Measurements from ENCODE around the gene LRRC15.

Gene LRRC15

DNA sequence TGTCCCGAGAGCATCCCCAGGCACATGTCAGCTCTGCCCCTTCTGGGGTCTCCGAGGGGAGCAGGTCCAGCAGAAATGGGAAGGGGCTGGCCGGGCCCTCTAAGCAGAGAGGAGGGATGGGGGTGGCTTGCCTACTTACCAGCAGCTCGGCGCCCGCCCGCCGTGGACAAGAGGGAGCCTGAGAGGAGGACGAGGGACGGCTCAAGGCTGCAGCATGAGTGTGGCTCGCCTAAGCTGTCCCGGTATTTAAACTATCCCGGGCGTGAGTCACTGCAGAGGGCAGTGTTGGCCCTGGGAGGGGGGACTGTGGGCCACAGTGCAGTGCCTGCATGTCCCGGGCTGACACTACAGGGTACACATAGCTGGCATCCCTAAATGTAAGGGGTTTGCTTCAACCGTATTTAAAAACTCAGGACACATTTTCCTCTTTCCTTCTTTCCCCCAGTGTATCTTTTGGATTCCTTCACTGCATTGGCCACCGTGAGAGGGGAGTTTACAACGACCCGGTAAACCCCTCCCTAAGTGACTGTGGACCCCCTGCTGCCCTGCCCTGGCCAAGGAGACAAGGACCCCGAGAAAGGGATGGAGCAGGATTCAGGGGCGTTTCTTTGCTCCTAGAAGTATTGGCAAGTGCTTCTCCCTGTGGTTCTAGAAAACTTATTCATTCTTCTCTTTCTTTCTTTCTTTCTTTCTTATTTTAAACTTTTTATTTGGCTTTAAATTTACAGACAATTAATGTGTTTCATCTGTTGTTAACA, at the start of gene LRRC15:
Gene LRRC15, minus strand, starts transcription at position 222 of the 758 bp plus-strand sequence. CDS start 8,700 bp downstream, outside the sequence.
- no peak within 1 kb of the TSS for H3K4me3 ChIP-seq (ENCODE audit: low read length)
- TF ChIP-seq, protein P1, sequence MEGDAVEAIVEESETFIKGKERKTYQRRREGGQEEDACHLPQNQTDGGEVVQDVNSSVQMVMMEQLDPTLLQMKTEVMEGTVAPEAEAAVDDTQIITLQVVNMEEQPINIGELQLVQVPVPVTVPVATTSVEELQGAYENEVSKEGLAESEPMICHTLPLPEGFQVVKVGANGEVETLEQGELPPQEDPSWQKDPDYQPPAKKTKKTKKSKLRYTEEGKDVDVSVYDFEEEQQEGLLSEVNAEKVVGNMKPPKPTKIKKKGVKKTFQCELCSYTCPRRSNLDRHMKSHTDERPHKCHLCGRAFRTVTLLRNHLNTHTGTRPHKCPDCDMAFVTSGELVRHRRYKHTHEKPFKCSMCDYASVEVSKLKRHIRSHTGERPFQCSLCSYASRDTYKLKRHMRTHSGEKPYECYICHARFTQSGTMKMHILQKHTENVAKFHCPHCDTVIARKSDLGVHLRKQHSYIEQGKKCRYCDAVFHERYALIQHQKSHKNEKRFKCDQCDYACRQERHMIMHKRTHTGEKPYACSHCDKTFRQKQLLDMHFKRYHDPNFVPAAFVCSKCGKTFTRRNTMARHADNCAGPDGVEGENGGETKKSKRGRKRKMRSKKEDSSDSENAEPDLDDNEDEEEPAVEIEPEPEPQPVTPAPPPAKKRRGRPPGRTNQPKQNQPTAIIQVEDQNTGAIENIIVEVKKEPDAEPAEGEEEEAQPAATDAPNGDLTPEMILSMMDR (IDR thresholded peaks at IDR 0.05; ENCODE audit: insufficient read depth, low read depth, low read length, missing control alignments), result no peak
- DNase-seq (ENCODE audit: low read depth), result peak; percentile 44

GRCh38 chr3:194418671-194419070, 49.1 kb upstream of the LRRC15 start:
- TF ChIP-seq, protein P1 (IDR thresholded peaks at IDR 0.05; ENCODE audit: insufficient read depth, low read depth, low read length, missing control alignments), result no peak
- H3K4me3 ChIP-seq (ENCODE audit: low read length), result no peak overlapping the region
- DNase-seq (ENCODE audit: low read depth), result no peak

DNA sequence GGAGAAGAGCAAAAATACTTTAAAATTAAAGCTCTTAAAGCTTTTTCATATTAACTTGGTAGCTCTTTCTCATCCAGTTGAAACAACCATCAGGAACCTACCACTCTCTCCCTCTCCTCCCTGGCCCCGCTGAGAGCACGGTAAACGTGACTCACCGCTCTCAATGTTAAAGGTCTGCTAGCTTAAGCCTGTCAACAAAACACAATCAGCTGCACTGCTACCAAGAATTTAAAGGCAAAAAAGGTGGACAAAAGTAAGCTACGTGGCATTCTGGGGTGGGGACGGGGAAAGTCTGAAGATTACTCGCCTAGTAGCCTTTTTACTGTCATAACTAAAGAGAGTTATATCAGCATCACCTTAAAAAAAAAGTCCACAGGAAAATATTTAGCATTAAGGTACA, 37.9 kb upstream of the LRRC15 start:
- TF ChIP-seq, protein P1 (IDR thresholded peaks at IDR 0.05; ENCODE audit: insufficient read depth, low read depth, low read length, missing control alignments), result no peak
- H3K4me3 ChIP-seq (ENCODE audit: low read length), result no peak overlapping the region
- DNase-seq (ENCODE audit: low read depth), result peak; percentile 48

GRCh38 chr3:194405766-194406165, 36.2 kb upstream of the LRRC15 start:
- no peak overlapping the region for H3K4me3 ChIP-seq (ENCODE audit: low read length)
- DNase-seq (ENCODE audit: low read depth), result no peak
- TF ChIP-seq, protein P1 (IDR thresholded peaks at IDR 0.05; ENCODE audit: insufficient read depth, low read depth, low read length, missing control alignments), result no peak

DNA sequence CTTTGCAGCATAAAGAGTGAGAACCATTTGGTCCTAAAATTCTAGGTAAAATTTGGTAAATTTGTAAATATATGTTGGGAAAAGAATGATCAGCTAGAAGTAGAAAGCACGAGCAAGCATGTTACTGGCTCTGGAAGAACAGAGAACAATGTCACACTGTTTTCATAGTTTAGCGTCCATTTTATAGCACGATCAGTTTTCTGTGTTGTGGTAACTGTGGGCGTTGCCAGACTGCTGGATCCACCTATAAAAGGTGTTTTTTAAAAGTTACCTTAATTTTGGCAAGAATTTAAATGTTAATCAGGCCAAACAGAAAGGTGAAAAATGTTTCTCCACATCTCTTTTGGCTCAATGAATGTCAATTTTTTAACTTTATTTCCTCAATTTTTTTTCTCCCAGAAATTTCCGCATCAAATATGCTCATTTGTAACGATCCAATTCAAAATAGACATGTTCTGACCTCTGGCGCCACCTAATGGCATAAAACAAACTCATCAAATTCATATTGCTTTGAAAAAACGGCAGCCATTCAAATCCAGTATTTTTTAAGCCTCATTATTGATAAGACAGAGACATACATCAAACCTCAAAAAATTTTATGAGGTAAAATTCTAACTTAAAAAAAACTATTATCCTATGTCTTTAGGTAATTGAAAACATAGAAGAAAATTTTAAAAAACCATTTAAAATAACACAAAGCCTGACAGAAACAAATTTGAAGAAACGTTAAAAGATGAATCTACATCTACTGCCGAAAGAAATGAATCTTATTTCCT, 35.0 kb upstream of the LRRC15 start:
- DNase-seq (ENCODE audit: low read depth), result peak; percentile 67
- TF ChIP-seq, protein P1 (IDR thresholded peaks at IDR 0.05; ENCODE audit: insufficient read depth, low read depth, low read length, missing control alignments), result peak; percentile 60
- no peak overlapping the region for H3K4me3 ChIP-seq (ENCODE audit: low read length)

GRCh38 chr3:194401868-194402329, 32.4 kb upstream of the LRRC15 start:
- H3K4me3 ChIP-seq (ENCODE audit: low read length), result no peak overlapping the region
- TF ChIP-seq, protein P1 (IDR thresholded peaks at IDR 0.05; ENCODE audit: insufficient read depth, low read depth, low read length, missing control alignments), result no peak
- no peak for DNase-seq (ENCODE audit: low read depth)

Measured in epithelial cell of esophagus (primary cell).